HEK293 (cell line): ENCODE results near the gene CREBRF.

Experiments used
- CTCF ChIA-PET: fragments of 350-600 bp; formaldehyde crosslinking; extraction: SDS; loops from one replicate; lab custom pipeline; 2021; ENCODE audit warnings: antibody characterized with exemption; lab: Yijun Ruan, JAX
- POLR2A ChIA-PET: fragments of 300-600 bp; formaldehyde crosslinking; extraction: SDS; loops from one replicate; lab custom pipeline; 2020; ENCODE audit warnings: antibody characterized with exemption, inconsistent platforms; lab: Yijun Ruan, JAX
- H3K27ac ChIP-seq: fragments of 200-500 bp; sonication (Bioruptor generic); 2 replicates; pipeline ENCODE4 v1.5.1; 2014; ENCODE audit warnings: low read depth, low read length, control low read depth, inconsistent platforms; ENCODE audit errors: extremely low read depth
- H3K36me3 ChIP-seq, 2 experiments: fragments of 200-500 bp in 1 of 2; sonication (Bioruptor generic) in 1 of 2; 1 replicate in 1 of 2; 2 replicates in 1 of 2; pipeline ENCODE4 v1.5.1; 2014 to 2017; ENCODE audit warnings: inconsistent platforms in 2 of 2, low read length in 2 of 2; ENCODE audit not compliant: control insufficient read depth in 2 of 2, insufficient read depth in 1 of 2
- H3K4me1 ChIP-seq: fragments of 200-500 bp; sonication (Bioruptor generic); 2 replicates; pipeline ENCODE4 v1.5.1; 2014; ENCODE audit warnings: mild to moderate bottlenecking, low read length, inconsistent platforms; ENCODE audit not compliant: control insufficient read depth, insufficient read depth
- H3K4me3 ChIP-seq: 2 replicates; pipeline ENCODE4 v1.5.1; 2011; ENCODE audit warnings: low read depth, mild to moderate bottlenecking, control low read depth, low read length, moderate library complexity
- H3K9me3 ChIP-seq: fragments of 200-500 bp; sonication (Bioruptor generic); 2 replicates; pipeline ENCODE4 v1.5.1; 2014; ENCODE audit warnings: low read depth, low read length, inconsistent platforms; ENCODE audit not compliant: control insufficient read depth, insufficient read depth
- EGR2 ChIP-seq: fragments of 450-650 bp; formaldehyde crosslinking; IDR thresholded peaks from 2 replicates; pipeline ENCODE4 v1.5.1; 2016; ENCODE audit warnings: low read depth, missing biosample characterization, missing genetic modification characterization
- OSR2 ChIP-seq: fragments of 450-650 bp; formaldehyde crosslinking; IDR thresholded peaks from 2 replicates; pipeline ENCODE4 v1.5.1; 2016; ENCODE audit warnings: missing biosample characterization, missing genetic modification characterization
- PBX3 ChIP-seq: sonication (generic); formaldehyde crosslinking; IDR thresholded peaks from 2 replicates; pipeline ENCODE4 v1.8.1; 2022; ENCODE audit warnings: mild to moderate bottlenecking, moderate library complexity, missing genetic modification reagents
- SETDB1 ChIP-seq: IDR thresholded peaks from one replicate; pipeline ENCODE4 v1.6.1; 2017; ENCODE audit warnings: mild to moderate bottlenecking, low read length, moderate library complexity, mixed read lengths; ENCODE audit not compliant: insufficient read length
- WT1 ChIP-seq: fragments of 450-650 bp; formaldehyde crosslinking; IDR thresholded peaks from 2 replicates; pipeline ENCODE4 v1.5.1; 2016; ENCODE audit warnings: missing biosample characterization, missing genetic modification characterization
- YY1 ChIP-seq: fragments of 450-650 bp; formaldehyde crosslinking; IDR thresholded peaks from 2 replicates; pipeline ENCODE4 v1.5.1; 2018; ENCODE audit warnings: missing biosample characterization, missing genetic modification characterization
- ZBTB21 ChIP-seq: fragments of 450-650 bp; formaldehyde crosslinking; IDR thresholded peaks from 2 replicates; pipeline ENCODE4 v1.5.1; 2017; ENCODE audit warnings: missing biosample characterization, missing genetic modification characterization
- ZFP37 ChIP-seq: fragments of 450-650 bp; formaldehyde crosslinking; IDR thresholded peaks from 2 replicates; pipeline ENCODE4 v1.5.1; 2016; ENCODE audit warnings: missing biosample characterization, missing genetic modification characterization
- ZNF18 ChIP-seq: fragments of 450-650 bp; formaldehyde crosslinking; IDR thresholded peaks from 2 replicates; pipeline ENCODE4 v1.5.1; 2016; ENCODE audit warnings: missing biosample characterization, missing genetic modification characterization
- ZNF184 ChIP-seq: fragments of 450-650 bp; IDR thresholded peaks from 2 replicates; pipeline ENCODE4 v1.5.1; 2018; ENCODE audit warnings: missing biosample characterization, mild to moderate bottlenecking, missing genetic modification characterization
- ZNF214 ChIP-seq: fragments of 450-650 bp; formaldehyde crosslinking; IDR thresholded peaks from 2 replicates; pipeline ENCODE4 v1.5.1; 2017; ENCODE audit warnings: missing biosample characterization, mild to moderate bottlenecking, missing genetic modification characterization, borderline replicate concordance
- ZNF223 ChIP-seq: fragments of 450-650 bp; formaldehyde crosslinking; IDR thresholded peaks from 2 replicates; pipeline ENCODE4 v1.5.1; 2016; ENCODE audit warnings: missing biosample characterization, missing genetic modification characterization
- ZNF248 ChIP-seq: fragments of 450-650 bp; formaldehyde crosslinking; IDR thresholded peaks from 2 replicates; pipeline ENCODE4 v1.5.1; 2017; ENCODE audit warnings: missing biosample characterization, missing genetic modification characterization
- ZNF416 ChIP-seq: fragments of 450-650 bp; formaldehyde crosslinking; IDR thresholded peaks from 2 replicates; pipeline ENCODE4 v1.5.1; 2016; ENCODE audit warnings: missing biosample characterization, missing genetic modification characterization
- ZNF664 ChIP-seq: fragments of 450-650 bp; formaldehyde crosslinking; IDR thresholded peaks from 2 replicates; pipeline ENCODE4 v1.5.1; 2016; ENCODE audit warnings: missing biosample characterization, missing genetic modification characterization
- ZNF677 ChIP-seq: fragments of 450-650 bp; IDR thresholded peaks from 2 replicates; pipeline ENCODE4 v1.5.0; 2018; ENCODE audit warnings: missing biosample characterization, mild to moderate bottlenecking, missing genetic modification characterization, moderate library complexity
- ZNF791 ChIP-seq: fragments of 450-650 bp; formaldehyde crosslinking; IDR thresholded peaks from 2 replicates; pipeline ENCODE4 v1.5.1; 2016; ENCODE audit warnings: missing biosample characterization, missing genetic modification characterization
- ZNF792 ChIP-seq: fragments of 450-650 bp; formaldehyde crosslinking; IDR thresholded peaks from 2 replicates; pipeline ENCODE4 v1.5.1; 2016; ENCODE audit warnings: missing biosample characterization, missing genetic modification characterization
- TF ChIP-seq, protein P1 (sequence below): fragments of 450-650 bp; formaldehyde crosslinking; IDR thresholded peaks from 2 replicates; pipeline ENCODE4 v1.5.1; 2016; ENCODE audit warnings: missing biosample characterization, missing genetic modification characterization
- TF ChIP-seq, protein P2 (sequence below): fragments of 450-650 bp; formaldehyde crosslinking; IDR thresholded peaks from 2 replicates; pipeline ENCODE4 v1.5.1; 2017; ENCODE audit warnings: missing biosample characterization, missing genetic modification characterization
- TF ChIP-seq, protein P3 (sequence below): fragments of 450-650 bp; formaldehyde crosslinking; IDR thresholded peaks from 2 replicates; pipeline ENCODE4 v1.5.1; 2016; ENCODE audit warnings: missing biosample characterization, missing genetic modification characterization

The CREBRF gene

DNA sequence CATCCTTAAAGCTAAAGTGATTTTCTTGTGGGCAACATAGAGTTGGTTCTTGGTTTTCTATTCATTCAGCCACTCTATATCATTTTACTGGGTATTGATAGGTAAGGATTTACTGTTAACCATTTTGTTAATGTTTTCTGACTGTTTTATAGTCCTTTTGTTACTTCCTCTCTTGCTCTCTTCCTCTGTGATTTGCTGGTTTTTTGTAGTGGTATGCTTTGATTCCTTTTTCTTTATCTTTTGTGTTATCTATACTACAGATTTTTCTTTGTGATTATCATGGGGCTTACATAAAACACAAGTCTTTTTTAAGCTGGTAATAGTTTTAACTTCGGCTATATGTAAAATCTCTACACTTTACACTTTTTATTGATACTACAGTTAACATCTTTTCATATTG is 43.3 kb downstream of the CREBRF start:
- H3K4me3 ChIP-seq = no peak overlapping the region
- no peaks in the 10 kb centered on the region; the same call in 1 of the 2 replicates for H3K9me3 ChIP-seq
- peaks cover 4% of the 10 kb centered on the region; the same call in 1 of the 2 replicates for H3K4me1 ChIP-seq
- CTCF ChIA-PET = interaction anchor here (0.6 to 0.7 kb wide), 3 partner anchors 91 to 1386 kb away, joined by 3 read pairs; no protein-coding TSS in a partner anchor
- POLR2A ChIA-PET = no interaction called here
- no peak for TF ChIP-seq YY1
- TF ChIP-seq ZBTB21 (tag by site-specific recombination) = no peak
- TF ChIP-seq ZNF416 = no peak
- no peak for TF ChIP-seq ZNF214
- no peak for TF ChIP-seq ZNF184 (tag by site-specific recombination)
- no peak for TF ChIP-seq ZNF223 (tag by site-specific recombination)
- no peak for TF ChIP-seq OSR2 (tag by site-specific recombination)
- H3K27ac ChIP-seq = no peak overlapping the region
- H3K36me3 ChIP-seq = no peaks in the 10 kb centered on the region

DNA sequence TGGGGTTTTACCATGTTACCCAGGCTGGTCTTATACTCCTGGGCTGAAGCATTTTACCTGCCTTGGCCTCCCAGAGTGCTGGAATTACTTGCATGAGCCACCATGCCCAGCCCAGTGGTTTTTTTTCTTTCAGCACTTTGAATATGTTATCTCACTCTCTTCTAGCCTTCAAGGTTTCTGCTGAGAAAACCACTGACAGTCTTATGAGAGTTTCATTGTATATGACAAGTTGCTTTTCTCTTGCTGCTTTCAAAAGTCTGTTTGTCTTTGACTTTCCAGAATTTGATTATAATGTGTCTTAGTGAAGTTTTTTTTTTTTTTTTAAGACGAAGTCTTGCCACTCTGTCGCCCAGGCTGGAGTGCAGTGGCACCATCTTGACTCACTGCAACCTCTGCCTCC is 45.1 kb downstream of the CREBRF start:
- H3K4me3 ChIP-seq = no peak overlapping the region
- TF ChIP-seq ZNF791 (peak; percentile 100), SETDB1 (peak; percentile 75), ZNF677 (no peak), EGR2 (tag by site-specific recombination) (no peak)
- TF ChIP-seq, protein P1, sequence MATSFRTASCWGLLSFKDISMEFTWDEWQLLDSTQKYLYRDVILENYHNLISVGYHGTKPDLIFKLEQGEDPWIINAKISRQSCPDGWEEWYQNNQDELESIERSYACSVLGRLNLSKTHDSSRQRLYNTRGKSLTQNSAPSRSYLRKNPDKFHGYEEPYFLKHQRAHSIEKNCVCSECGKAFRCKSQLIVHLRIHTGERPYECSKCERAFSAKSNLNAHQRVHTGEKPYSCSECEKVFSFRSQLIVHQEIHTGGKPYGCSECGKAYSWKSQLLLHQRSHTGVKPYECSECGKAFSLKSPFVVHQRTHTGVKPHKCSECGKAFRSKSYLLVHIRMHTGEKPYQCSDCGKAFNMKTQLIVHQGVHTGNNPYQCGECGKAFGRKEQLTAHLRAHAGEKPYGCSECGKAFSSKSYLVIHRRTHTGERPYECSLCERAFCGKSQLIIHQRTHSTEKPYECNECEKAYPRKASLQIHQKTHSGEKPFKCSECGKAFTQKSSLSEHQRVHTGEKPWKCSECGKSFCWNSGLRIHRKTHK (tag by site-specific recombination) = no peak
- POLR2A ChIA-PET = no interaction called here
- H3K9me3 ChIP-seq = no peaks in the 10 kb centered on the region; the same call in 1 of the 2 replicates
- no peaks in the 10 kb centered on the region for H3K36me3 ChIP-seq
- no peaks in the 10 kb centered on the region for H3K4me1 ChIP-seq
- CTCF ChIA-PET = no interaction called here
- no peak overlapping the region for H3K27ac ChIP-seq

- no peak overlapping the region for H3K4me3 ChIP-seq
- no peaks in the 10 kb centered on the region for H3K4me1 ChIP-seq
- CTCF ChIA-PET = interaction anchor here (0.7 kb wide), 1 partner anchor 114 kb away, joined by 3 read pairs; no protein-coding TSS in a partner anchor
- TF ChIP-seq ZNF792 (tag by site-specific recombination) (no peak), ZNF664 (tag by site-specific recombination) (no peak), ZFP37 (tag by site-specific recombination) (no peak)
- no peaks in the 10 kb centered on the region; a peak in 1 of 3 replicates for H3K36me3 ChIP-seq
- no peaks in the 10 kb centered on the region; the same call in 1 of the 2 replicates for H3K9me3 ChIP-seq
- H3K27ac ChIP-seq = no peak overlapping the region
- POLR2A ChIA-PET = no interaction called here
Measured at GRCh38 chr5:173103411-173103810, 47.3 kb downstream of the CREBRF start.

- TF ChIP-seq, protein P2, sequence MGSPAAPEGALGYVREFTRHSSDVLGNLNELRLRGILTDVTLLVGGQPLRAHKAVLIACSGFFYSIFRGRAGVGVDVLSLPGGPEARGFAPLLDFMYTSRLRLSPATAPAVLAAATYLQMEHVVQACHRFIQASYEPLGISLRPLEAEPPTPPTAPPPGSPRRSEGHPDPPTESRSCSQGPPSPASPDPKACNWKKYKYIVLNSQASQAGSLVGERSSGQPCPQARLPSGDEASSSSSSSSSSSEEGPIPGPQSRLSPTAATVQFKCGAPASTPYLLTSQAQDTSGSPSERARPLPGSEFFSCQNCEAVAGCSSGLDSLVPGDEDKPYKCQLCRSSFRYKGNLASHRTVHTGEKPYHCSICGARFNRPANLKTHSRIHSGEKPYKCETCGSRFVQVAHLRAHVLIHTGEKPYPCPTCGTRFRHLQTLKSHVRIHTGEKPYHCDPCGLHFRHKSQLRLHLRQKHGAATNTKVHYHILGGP = no peak
- no peak for TF ChIP-seq ZNF18 (tag by site-specific recombination)
- TF ChIP-seq ZBTB21 (tag by site-specific recombination) = no peak
- TF ChIP-seq, protein P3, sequence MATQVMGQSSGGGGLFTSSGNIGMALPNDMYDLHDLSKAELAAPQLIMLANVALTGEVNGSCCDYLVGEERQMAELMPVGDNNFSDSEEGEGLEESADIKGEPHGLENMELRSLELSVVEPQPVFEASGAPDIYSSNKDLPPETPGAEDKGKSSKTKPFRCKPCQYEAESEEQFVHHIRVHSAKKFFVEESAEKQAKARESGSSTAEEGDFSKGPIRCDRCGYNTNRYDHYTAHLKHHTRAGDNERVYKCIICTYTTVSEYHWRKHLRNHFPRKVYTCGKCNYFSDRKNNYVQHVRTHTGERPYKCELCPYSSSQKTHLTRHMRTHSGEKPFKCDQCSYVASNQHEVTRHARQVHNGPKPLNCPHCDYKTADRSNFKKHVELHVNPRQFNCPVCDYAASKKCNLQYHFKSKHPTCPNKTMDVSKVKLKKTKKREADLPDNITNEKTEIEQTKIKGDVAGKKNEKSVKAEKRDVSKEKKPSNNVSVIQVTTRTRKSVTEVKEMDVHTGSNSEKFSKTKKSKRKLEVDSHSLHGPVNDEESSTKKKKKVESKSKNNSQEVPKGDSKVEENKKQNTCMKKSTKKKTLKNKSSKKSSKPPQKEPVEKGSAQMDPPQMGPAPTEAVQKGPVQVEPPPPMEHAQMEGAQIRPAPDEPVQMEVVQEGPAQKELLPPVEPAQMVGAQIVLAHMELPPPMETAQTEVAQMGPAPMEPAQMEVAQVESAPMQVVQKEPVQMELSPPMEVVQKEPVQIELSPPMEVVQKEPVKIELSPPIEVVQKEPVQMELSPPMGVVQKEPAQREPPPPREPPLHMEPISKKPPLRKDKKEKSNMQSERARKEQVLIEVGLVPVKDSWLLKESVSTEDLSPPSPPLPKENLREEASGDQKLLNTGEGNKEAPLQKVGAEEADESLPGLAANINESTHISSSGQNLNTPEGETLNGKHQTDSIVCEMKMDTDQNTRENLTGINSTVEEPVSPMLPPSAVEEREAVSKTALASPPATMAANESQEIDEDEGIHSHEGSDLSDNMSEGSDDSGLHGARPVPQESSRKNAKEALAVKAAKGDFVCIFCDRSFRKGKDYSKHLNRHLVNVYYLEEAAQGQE = no peak
- TF ChIP-seq PBX3 (CRISPR knock-in tag) = no peak
- no peak for TF ChIP-seq WT1 (tag by site-specific recombination)
- TF ChIP-seq ZNF248 (tag by site-specific recombination) = no peak
- ChIA-PET CTCF (interaction anchor here (1.0 kb wide), 1 partner anchor 125 kb away, joined by 4 read pairs; the partner anchor contains the start of gene ATP6V0E1), POLR2A (no interaction called here)
- H3K4me3 ChIP-seq = no peak overlapping the region
- H3K4me1 ChIP-seq = no peaks in the 10 kb centered on the region
- no peak overlapping the region for H3K27ac ChIP-seq
- H3K9me3 ChIP-seq = no peaks in the 10 kb centered on the region
- H3K36me3 ChIP-seq = peaks cover 10 to 14% of the 10 kb centered on the region in 2 experiments; a peak in 2 of 3 replicates
Measured at GRCh38 chr5:173108914-173109313, 52.8 kb downstream of the CREBRF start.
